ENCODE measurements around the gene MEIS2. TPM values are rescaled to one million over a fixed set of nuclear protein-coding genes. Genes with fewer than 3 reads are reported as not detected.

The MEIS2 gene
- total RNA-seq, 4 donors from 2014 or later = 7.5 to 40.4 (median 21.2) TPM

GRCh38 chr15:37096558-37097143 lies 3.7 kb downstream of the MEIS2 start:
- Histone ChIP-seq H3K36me3 (no peaks in the 10 kb centered on the region), H3K4me3 (peak overlapping the region; percentile 3 to 79 (median 36)), H3K9me3 (no peaks in the 10 kb centered on the region), H3K27ac (peak overlapping the region in 3 of 4 donors; percentile 2 to 93 (median 11)), H3K27me3 (peaks cover 0 to 5% of the 10 kb centered on the region in 2 donors), H3K4me1 (peaks cover 0 to 1% (median 0%) of the 10 kb centered on the region in 4 donors)
- TF ChIP-seq CTCF (IDR thresholded peaks at IDR 0.05) = no peak
- no peak for TF ChIP-seq POLR2A (IDR thresholded peaks at IDR 0.05)
- no peak for DNase-seq

GRCh38 chr15:37095770-37096557 lies 4.4 kb downstream of the MEIS2 start:
- no peaks in the 10 kb centered on the region for H3K4me1 ChIP-seq
- H3K4me3 ChIP-seq = peak overlapping the region; percentile 3 to 61 (median 14)
- TF ChIP-seq POLR2A (IDR thresholded peaks at IDR 0.05) (no peak), CTCF (IDR thresholded peaks at IDR 0.05) (no peak)
- no peaks in the 10 kb centered on the region for H3K27me3 ChIP-seq
- peak overlapping the region in 3 of 4 donors; percentile 2 to 93 (median 10) for H3K27ac ChIP-seq
- no peaks in the 10 kb centered on the region for H3K9me3 ChIP-seq
- DNase-seq = no peak
- no peaks in the 10 kb centered on the region for H3K36me3 ChIP-seq

GRCh38 chr15:37094915-37095711 lies 5.2 kb downstream of the MEIS2 start:
- no peak for TF ChIP-seq POLR2A (IDR thresholded peaks at IDR 0.05)
- no peak for TF ChIP-seq CTCF (IDR thresholded peaks at IDR 0.05)
- Histone ChIP-seq H3K9me3 (no peaks in the 10 kb centered on the region), H3K27ac (peak overlapping the region in 3 of 4 donors; percentile 25 to 93 (median 43)), H3K36me3 (no peaks in the 10 kb centered on the region), H3K27me3 (no peaks in the 10 kb centered on the region), H3K4me1 (no peaks in the 10 kb centered on the region), H3K4me3 (peak overlapping the region in 1 of 4 donors; percentile 61)
- DNase-seq = no peak

GRCh38 chr15:37094333-37094914 lies 5.9 kb downstream of the MEIS2 start:
- peak overlapping the region in 1 of 4 donors; percentile 6 for H3K4me3 ChIP-seq
- H3K9me3 ChIP-seq = no peaks in the 10 kb centered on the region
- no peaks in the 10 kb centered on the region for H3K27me3 ChIP-seq
- H3K4me1 ChIP-seq = no peaks in the 10 kb centered on the region
- peak overlapping the region in 1 of 4 donors; percentile 93 for H3K27ac ChIP-seq
- H3K36me3 ChIP-seq = no peaks in the 10 kb centered on the region
- TF ChIP-seq CTCF (IDR thresholded peaks at IDR 0.05) (no peak), POLR2A (IDR thresholded peaks at IDR 0.05) (no peak)
- DNase-seq = no peak

Data from Peyer's patch (tissue), 4 donors.